GM03348 (cell line): ENCODE measurements around the gene STX11.

Source experiments
- DNase-seq: peaks from one replicate; pipeline ENCODE4 v3.0.0; 2012; ENCODE audit warnings: low spot score

Gene STX11

GRCh38 chr6:144215932-144216667, 65.8 kb downstream of the STX11 start:
- DNase-seq, result peak; percentile 94

GRCh38 chr6:144216668-144217218, 66.4 kb downstream of the STX11 start:
- DNase-seq, result no peak

- no peak for DNase-seq
Observed at GRCh38 chr6:144217264-144217663, 66.9 kb downstream of the STX11 start.

GRCh38 chr6:144217797-144218196, 67.5 kb downstream of the STX11 start:
- DNase-seq, result no peak

- peak; percentile 60 for DNase-seq
Observed at GRCh38 chr6:144219056-144219685, 68.9 kb downstream of the STX11 start.

- no peak for DNase-seq
Observed at GRCh38 chr6:144220031-144220790, 69.9 kb downstream of the STX11 start.

- DNase-seq, result peak; percentile 24
Observed at GRCh38 chr6:144223686-144224085, 73.4 kb downstream of the STX11 start.

- no peak for DNase-seq
Observed at GRCh38 chr6:144231721-144232120, 81.4 kb downstream of the STX11 start.

GRCh38 chr6:144232176-144232831, 82.0 kb downstream of the STX11 start:
- DNase-seq, result no peak

- no peak for DNase-seq
Observed at GRCh38 chr6:144232832-144233230, 82.5 kb downstream of the STX11 start.

- no peak for DNase-seq
Observed at GRCh38 chr6:144234399-144234798, 84.1 kb downstream of the STX11 start.

GRCh38 chr6:144234935-144235334, 84.6 kb downstream of the STX11 start:
- DNase-seq, result no peak
